Stimulated activated naive CD8-positive, alpha-beta T cell treated with anti-CD3 and anti-CD28 coated beads, Interleukin-15, Interleukin-2, amounts not matched to agents 100 ng/mL and 50 ng/mL, for 24 hours (primary cell): Measurements from ENCODE around the gene RASGRP2.
A peak's percentile ranks its signal among the peaks of the same experiment; 100 is the strongest.

Source experiments
- H3K27ac Mint-ChIP-seq: one replicate; pipeline ENCODE4 v1.8.0; 2021; ENCODE audit warnings: mild to moderate bottlenecking, mixed read lengths
- H3K27me3 Mint-ChIP-seq: one replicate; pipeline ENCODE4 v1.8.0; 2021; ENCODE audit warnings: mixed read lengths
- H3K36me3 Mint-ChIP-seq: one replicate; pipeline ENCODE4 v1.8.0; 2021; ENCODE audit warnings: low read depth, mixed read lengths
- H3K4me1 Mint-ChIP-seq: one replicate; pipeline ENCODE4 v1.8.0; 2021; ENCODE audit warnings: low read depth, mixed read lengths
- H3K4me3 Mint-ChIP-seq: one replicate; pipeline ENCODE4 v1.8.0; 2021; ENCODE audit warnings: mild to moderate bottlenecking, mixed read lengths
- H3K9me3 Mint-ChIP-seq: one replicate; pipeline ENCODE4 v1.8.0; 2021; ENCODE audit warnings: mixed read lengths

Gene RASGRP2

DNA sequence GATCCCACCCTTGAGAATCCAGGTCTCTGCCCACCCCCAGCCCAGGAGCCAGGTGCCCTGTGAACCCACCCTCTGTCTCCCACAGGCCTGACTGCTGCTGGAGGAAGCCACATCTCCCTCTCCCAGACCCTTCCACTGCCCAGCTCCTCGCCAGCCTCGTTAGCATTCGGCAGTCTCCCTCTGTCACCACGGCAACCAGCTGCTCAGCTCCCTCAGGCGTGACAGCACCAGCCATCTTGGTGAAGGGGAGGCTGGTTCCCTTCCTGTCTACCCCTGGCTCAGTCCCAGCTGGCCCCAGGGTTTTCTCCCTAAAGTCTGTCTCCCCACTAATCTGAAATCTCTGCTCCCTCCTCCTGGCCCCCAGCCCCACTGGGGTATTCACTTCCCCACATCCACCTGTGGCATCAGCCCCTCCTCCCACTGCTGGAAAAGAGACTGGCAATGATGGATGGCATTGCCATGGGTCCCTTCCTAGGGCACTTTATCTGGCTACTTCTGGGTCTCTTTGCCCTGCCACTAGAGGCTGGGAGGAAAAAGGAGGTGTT lies 49.0 kb downstream of the RASGRP2 start:
- Mint-ChIP-seq H3K36me3 (no peaks in the 10 kb centered on the region), H3K4me1 (peaks cover 24% of the 10 kb centered on the region), H3K9me3 (no peaks in the 10 kb centered on the region), H3K27ac (no peak overlapping the region), H3K27me3 (peaks cover 32% of the 10 kb centered on the region), H3K4me3 (no peak overlapping the region)

DNA sequence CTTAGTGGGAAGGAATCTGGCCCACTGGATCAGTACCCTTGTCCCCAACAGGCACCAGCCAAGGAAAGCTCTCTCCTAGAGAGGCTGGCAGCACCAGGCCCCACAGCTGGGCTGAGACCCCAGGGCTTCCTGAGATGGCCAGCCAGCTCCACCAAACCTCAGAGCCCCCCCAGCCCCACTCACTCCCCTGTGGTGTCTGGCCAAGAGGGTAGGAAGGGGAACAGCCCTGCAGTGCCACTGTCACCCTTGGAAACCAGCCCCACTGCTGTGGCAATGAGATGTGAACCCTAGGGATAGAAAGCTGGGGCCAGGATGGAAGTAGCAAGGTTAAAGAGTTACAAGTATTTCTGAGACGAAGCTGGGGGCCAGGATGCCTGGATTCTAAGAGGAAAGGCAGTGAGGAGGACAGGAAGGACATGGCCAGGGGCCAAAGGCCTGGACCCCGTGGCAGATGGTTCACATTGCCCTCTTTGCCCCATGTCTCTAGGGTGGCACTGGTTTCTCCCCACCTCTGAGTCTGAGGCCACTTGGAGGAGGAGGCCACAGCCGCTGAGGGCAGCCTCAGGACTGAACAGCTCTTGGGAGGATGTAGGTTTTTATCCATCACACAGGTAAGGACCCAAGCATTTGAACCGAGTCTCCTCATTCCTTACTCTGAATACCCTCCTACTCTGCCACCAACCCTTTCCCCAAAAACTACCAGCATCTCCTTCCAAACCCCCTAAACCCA lies 49.8 kb downstream of the RASGRP2 start:
- H3K27me3 Mint-ChIP-seq: peaks cover 32% of the 10 kb centered on the region
- peaks cover 24% of the 10 kb centered on the region for H3K4me1 Mint-ChIP-seq
- no peaks in the 10 kb centered on the region for H3K36me3 Mint-ChIP-seq
- no peak overlapping the region for H3K27ac Mint-ChIP-seq
- no peak overlapping the region for H3K4me3 Mint-ChIP-seq
- no peaks in the 10 kb centered on the region for H3K9me3 Mint-ChIP-seq

DNA sequence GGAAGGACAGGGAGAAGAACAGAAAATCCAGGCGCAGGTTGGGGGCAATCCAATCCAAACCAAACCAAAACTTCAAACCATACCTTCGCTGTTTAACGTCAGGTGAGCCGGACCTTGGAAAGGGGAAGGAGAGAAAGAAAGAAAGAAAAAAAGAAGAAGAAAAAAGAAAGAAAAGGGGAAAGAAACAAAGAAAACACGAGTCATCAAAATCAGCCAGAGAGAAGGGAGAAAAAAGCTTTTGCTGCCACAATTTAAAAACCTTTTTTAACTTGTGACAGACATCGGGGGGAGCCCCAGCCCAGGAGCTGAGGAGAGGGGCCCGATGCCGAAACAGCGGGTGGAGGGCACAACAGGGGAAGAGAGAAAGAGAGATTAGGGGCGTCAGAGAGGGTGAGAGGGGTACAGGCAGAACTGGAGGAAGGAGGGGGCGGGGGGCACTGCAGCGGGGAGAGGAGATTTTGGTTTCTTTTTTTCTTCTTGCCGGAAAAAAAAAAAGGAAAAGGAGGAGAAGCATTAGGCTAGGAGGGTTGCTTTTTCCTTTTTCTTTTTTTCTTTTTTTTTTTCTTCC lies 51.1 kb downstream of the RASGRP2 start:
- H3K4me3 Mint-ChIP-seq: peak overlapping the region; percentile 47
- H3K27ac Mint-ChIP-seq: no peak overlapping the region
- H3K27me3 Mint-ChIP-seq: peaks cover 32% of the 10 kb centered on the region
- H3K4me1 Mint-ChIP-seq: peaks cover 32% of the 10 kb centered on the region
- H3K36me3 Mint-ChIP-seq: no peaks in the 10 kb centered on the region
- H3K9me3 Mint-ChIP-seq: no peaks in the 10 kb centered on the region

DNA sequence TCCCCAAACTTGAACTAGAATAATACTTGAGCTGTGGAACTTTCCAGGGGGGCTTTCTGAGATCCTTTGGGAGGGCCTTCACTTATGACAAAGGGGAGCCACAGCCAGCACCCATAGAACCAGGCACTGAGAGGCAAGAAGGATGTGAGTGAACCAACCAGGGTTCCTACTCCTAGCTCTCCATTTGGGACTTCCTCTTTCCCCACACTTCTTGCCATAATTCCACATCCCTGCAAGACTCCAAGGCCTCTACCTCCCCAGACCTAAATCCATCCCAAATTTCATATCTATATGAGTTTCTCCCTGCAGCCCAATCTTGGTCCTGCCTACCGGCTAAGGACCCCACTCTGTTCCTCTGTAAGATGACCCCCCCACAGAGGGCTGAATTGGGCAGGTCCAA lies 52.4 kb downstream of the RASGRP2 start:
- Mint-ChIP-seq H3K36me3 (no peaks in the 10 kb centered on the region), H3K4me1 (peaks cover 34% of the 10 kb centered on the region), H3K4me3 (no peak overlapping the region), H3K27me3 (peaks cover 32% of the 10 kb centered on the region), H3K9me3 (no peaks in the 10 kb centered on the region), H3K27ac (no peak overlapping the region)

DNA sequence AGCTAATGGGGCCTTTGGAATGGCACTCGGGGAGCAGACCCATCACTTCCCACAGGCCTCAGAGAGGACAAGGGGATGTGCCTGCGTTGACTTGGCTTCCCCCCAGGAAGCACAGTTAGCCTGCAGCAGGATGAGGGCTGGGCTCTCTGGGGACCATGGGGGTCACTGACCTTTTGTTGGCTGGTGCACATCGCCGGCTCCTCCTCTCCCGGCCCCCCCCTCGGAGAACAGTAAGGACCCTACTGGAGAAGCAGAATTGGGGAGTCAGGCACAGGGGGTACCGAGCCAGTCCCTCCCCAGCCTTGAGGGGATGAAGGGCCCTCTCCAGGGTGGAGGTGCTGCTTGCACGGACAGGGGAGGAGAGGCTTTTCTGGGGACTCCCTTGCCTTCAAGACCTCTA lies 53.7 kb downstream of the RASGRP2 start:
- Mint-ChIP-seq H3K27me3 (peaks cover 29% of the 10 kb centered on the region), H3K4me3 (no peak overlapping the region)

DNA sequence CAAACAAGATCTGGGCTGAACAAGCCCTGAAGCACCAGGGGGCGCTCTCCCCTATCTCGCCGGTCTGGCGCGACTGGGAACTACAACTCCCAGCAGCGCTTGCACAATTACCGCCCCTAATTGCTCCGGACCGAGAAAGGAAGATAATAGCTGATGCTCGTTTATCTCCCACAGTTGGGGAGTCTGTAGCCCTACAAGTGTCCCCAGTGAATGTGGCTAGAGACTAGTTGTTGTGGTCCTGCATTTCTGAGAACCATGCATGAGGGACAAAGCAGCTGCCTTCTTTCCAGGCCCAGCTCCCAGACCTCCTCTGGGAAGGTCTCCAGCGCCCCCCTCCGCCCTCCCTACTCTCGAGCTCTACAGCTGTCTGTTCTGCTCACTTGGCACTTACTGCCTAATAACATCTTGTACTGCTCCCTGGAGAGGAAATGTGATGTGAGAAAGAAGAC lies 55.4 kb downstream of the RASGRP2 start:
- no peaks in the 10 kb centered on the region for H3K9me3 Mint-ChIP-seq
- H3K36me3 Mint-ChIP-seq: no peaks in the 10 kb centered on the region
- no peak overlapping the region for H3K27ac Mint-ChIP-seq
- H3K4me3 Mint-ChIP-seq: peak overlapping the region; percentile 68
- H3K4me1 Mint-ChIP-seq: peaks cover 26% of the 10 kb centered on the region
- H3K27me3 Mint-ChIP-seq: peaks cover 25% of the 10 kb centered on the region

More for the DNA sequence above, 53.7 kb downstream of the RASGRP2 start:
- Mint-ChIP-seq H3K9me3 (no peaks in the 10 kb centered on the region), H3K4me1 (peaks cover 34% of the 10 kb centered on the region), H3K27ac (no peak overlapping the region), H3K36me3 (no peaks in the 10 kb centered on the region)

DNA sequence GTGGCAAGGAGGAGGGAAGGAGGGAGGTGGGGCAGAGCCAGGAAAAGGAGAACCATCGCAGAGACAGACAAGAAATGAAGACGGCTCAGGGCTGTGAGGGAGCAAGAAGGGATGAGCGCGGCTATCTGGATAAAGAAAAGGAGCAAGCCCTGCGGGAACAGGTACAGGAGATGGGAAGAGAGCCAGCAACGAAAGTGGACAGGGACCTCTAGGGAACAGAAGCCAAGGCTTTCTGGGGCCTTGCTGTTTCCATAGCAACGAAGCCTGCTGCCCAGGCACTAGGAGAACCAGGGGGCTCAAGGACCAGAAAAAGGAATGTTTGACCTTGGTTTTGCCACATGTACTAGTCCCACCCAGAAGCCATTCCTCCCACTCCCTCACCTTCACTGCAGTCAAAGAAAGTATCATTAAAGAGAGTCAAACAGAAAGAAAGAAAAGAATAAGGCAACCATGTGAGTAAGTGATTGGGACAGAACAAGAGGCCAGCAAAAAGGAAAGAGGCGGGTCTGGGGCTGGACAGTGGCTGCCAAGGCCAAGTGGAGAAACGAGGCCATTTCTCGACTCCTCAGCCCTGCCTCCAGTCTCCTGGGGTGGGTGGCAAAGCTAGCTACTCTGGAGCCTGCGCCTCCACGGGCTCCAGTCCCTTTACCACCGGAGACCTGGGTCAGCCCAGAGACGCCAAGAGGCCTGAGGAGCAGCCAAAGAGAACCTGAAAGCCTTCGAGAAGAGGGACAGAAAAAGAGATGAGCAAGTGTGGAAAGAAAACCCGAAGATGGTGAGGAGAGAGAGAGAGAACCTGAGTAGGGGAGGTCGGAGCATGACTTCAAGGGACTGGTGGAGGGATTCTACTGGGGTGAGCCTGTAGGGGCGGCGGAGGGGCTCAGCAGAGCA lies 56.1 kb downstream of the RASGRP2 start:
- Mint-ChIP-seq H3K9me3 (no peaks in the 10 kb centered on the region), H3K4me1 (peaks cover 19% of the 10 kb centered on the region), H3K36me3 (no peaks in the 10 kb centered on the region), H3K27me3 (peaks cover 19% of the 10 kb centered on the region), H3K27ac (no peak overlapping the region), H3K4me3 (no peak overlapping the region)

DNA sequence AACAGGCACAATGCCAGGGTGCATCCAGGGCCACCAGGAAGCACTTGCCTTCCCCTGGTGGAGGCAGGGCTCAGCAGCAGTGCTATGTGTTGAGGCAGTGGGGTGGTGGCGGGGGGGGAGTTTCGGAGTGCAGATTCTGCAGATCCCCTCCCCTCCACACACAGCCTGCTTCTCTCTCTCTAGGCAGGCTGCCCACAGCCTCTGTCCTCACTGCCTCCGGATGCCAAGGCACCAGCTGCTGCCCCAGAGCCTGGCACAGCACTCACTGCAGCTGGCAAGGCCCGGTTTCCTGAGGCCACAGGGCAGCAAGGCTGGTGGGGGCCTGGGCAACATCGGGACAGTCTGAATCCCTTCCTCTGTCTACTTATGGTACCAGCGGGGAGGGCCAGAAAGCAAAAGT lies 56.7 kb downstream of the RASGRP2 start:
- H3K9me3 Mint-ChIP-seq: no peaks in the 10 kb centered on the region
- H3K4me3 Mint-ChIP-seq: no peak overlapping the region
- no peaks in the 10 kb centered on the region for H3K36me3 Mint-ChIP-seq
- peaks cover 13% of the 10 kb centered on the region for H3K27me3 Mint-ChIP-seq
- no peak overlapping the region for H3K27ac Mint-ChIP-seq
- peaks cover 12% of the 10 kb centered on the region for H3K4me1 Mint-ChIP-seq

DNA sequence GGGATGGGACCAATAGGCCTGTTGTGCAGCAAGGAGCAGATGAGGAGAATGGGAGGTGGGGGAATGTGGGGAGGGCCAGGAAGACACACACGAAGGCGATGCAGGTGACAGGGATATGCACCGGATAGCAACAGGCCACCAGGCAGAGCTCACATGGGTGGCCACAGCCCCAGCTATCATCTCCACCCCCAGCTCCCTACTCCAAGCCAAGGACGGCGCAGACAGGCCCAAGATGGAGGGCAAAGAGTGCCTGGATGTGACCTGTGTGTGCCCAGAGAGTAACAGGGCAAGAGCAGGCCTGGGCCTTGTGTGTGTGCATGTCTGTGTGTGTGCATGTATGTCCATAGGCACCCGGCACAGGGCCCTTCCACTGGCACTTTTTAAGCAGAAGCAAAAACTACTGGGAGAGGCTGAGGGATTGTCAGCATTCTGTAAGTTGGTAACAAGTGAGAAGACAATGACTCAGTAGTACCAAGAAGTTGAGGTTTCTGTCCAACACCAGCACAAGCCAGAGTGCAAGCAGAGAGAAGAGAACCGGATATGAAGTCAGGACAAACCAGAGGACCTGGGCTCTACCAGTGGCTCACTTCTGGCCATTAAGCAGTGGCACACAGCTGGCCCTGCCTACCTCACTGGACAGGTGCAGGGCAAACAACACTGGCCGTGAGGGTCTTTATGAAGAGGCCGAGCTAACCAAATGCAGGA lies 57.3 kb downstream of the RASGRP2 start:
- no peaks in the 10 kb centered on the region for H3K36me3 Mint-ChIP-seq

DNA sequence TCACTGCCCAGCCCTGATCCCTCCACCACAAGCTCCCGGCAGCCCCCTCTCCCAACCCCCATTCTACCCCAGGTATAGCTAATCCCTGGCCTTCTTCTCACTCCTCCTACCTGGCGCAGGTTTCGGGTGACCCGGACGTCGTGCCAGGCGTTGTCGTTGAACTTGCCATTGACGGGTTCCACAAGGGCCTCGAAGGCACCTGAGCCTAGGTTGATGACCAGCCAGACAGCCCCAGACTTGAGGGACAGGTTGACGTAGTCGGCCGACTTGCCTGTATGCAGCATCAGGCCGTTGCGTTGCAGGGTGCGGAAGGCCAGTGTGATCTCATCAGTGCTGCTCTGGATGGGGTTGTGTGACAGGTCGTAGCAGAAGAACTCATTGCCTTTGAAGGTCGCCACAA lies 58.4 kb downstream of the RASGRP2 start:
- H3K4me3 Mint-ChIP-seq: no peak overlapping the region
- H3K27me3 Mint-ChIP-seq: peaks cover 6% of the 10 kb centered on the region
- no peaks in the 10 kb centered on the region for H3K9me3 Mint-ChIP-seq
- no peak overlapping the region for H3K27ac Mint-ChIP-seq
- no peaks in the 10 kb centered on the region for H3K36me3 Mint-ChIP-seq
- H3K4me1 Mint-ChIP-seq: peaks cover 10% of the 10 kb centered on the region

More for the DNA sequence above, 57.3 kb downstream of the RASGRP2 start:
- Mint-ChIP-seq H3K27me3 (peaks cover 7% of the 10 kb centered on the region), H3K4me3 (no peak overlapping the region), H3K9me3 (no peaks in the 10 kb centered on the region), H3K27ac (no peak overlapping the region), H3K4me1 (peaks cover 10% of the 10 kb centered on the region)

DNA sequence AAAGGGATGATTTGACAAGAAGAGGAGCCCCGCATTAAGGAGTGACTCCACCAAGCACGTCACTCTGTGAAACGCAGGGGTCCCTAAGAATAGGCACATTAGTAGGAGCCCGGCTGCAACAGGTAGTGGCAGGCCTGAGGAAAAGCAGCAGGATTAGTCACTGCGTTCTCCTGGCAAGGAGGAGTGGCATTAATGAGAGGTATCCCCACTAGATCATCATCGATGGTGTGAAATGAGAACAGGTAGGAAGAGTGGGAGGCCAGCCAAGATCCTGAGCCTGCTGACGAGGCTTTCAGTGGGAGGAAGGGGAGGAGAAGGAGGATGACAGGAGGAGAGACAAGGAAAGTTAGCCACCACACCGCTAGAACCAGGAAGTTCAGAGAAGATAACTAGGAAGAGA lies 59.6 kb downstream of the RASGRP2 start:
- peaks cover 10% of the 10 kb centered on the region for H3K4me1 Mint-ChIP-seq
- H3K9me3 Mint-ChIP-seq: no peaks in the 10 kb centered on the region
- H3K27ac Mint-ChIP-seq: no peak overlapping the region
- peaks cover 5% of the 10 kb centered on the region for H3K27me3 Mint-ChIP-seq
- H3K4me3 Mint-ChIP-seq: no peak overlapping the region
- H3K36me3 Mint-ChIP-seq: no peaks in the 10 kb centered on the region

DNA sequence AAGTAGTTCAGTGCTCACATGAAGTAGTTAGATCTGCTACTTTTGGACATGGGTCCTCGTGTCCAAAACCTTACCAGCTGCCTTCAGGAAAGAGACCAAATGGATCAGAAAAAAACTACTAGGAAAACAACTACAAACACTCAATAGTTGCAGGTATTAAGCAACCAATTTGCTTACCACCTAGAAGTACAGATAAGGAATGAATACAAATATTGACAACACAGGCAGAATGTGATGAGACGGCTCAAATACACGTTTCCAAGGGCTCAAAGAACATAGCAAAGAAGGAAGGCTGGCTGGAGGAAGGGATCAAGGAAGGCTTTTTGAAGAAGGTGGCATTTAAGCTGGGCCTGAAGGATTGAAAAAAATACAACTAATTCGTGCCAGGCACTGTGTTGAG lies 62.8 kb downstream of the RASGRP2 start:
- no peaks in the 10 kb centered on the region for H3K4me1 Mint-ChIP-seq
- peaks cover 17% of the 10 kb centered on the region for H3K27me3 Mint-ChIP-seq
- no peak overlapping the region for H3K4me3 Mint-ChIP-seq
- no peaks in the 10 kb centered on the region for H3K9me3 Mint-ChIP-seq
- H3K36me3 Mint-ChIP-seq: no peaks in the 10 kb centered on the region
- H3K27ac Mint-ChIP-seq: no peak overlapping the region

DNA sequence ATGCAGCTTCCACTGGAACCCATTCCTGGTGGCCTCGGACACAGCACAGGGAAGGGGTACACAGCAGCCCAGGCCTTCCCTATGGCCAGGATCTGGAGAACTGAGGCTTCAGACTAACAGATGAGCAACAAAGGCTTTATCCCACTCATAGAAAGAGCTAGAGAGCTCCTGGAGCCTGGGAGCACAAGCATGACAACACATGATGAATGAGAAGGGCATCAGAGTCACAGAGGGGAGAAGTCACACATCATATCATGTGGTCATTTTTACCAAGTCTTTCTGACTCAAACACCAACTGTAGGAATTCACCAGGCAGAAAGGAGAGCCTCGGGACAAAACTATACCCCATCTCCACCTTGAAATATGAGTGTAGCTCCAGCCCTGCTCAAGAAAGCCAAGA lies 64.1 kb downstream of the RASGRP2 start:
- Mint-ChIP-seq H3K27ac (no peak overlapping the region), H3K27me3 (peaks cover 24% of the 10 kb centered on the region), H3K9me3 (no peaks in the 10 kb centered on the region), H3K4me1 (peaks cover 6% of the 10 kb centered on the region), H3K36me3 (no peaks in the 10 kb centered on the region), H3K4me3 (no peak overlapping the region)

DNA sequence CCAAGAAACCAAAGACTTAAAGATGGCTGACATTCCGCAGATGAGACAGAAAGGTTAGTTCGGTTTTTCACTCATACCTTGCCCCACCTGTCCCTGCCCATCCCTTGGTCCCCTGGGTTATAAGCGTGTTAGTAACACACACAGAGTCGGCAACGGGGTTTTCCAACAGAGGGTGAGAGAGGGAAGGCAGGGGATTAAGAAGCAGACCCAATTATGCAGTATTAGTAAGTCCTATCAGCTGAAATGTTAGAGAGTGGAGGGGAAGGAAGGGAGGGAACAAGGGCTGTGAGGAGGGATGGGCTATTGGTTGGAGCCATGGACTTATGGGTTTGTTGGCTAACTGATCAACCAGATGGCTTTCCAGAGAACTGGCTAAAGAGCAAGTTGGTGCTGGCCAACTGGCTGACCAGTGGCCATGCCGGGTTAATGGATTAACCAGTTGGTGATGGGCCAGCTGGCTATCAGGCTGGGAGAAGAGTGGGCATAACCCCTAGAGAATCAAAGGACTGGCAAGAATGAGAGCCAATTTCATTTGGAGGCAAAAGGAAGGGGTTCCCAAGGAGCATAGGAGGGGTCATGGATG lies 66.4 kb downstream of the RASGRP2 start:
- Mint-ChIP-seq H3K4me1 (peaks cover 6% of the 10 kb centered on the region), H3K4me3 (no peak overlapping the region), H3K9me3 (no peaks in the 10 kb centered on the region), H3K36me3 (no peaks in the 10 kb centered on the region), H3K27ac (no peak overlapping the region), H3K27me3 (peaks cover 25% of the 10 kb centered on the region)
